ENCODE data around the gene SLC6A11. TPM values are rescaled to one million over a fixed set of nuclear protein-coding genes. Genes with fewer than 3 reads are reported as not detected.

Gene SLC6A11
- total and polyA plus RNA-seq, 9 of the 15 experiments (the other 6 are each of a cell fraction or from before 2014, with no cell fraction given): 0.04 TPM; not detected in 8

- TF ChIP-seq ADNP (tag; IDR thresholded peaks at IDR 0.05): no peak
Measured at GRCh38 chr3:10928407-10928960, 112.5 kb downstream of the SLC6A11 start (continued).

GRCh38 chr3:10928961-10929471 lies 113.0 kb downstream of the SLC6A11 start:
- Histone ChIP-seq H3K36me3 (ENCODE audit: control insufficient read depth, insufficient read depth, low read length) (no peaks in the 10 kb centered on the region), H3K9me1 (ENCODE audit: control insufficient read depth, insufficient read depth, low read length) (no peaks in the 10 kb centered on the region), H3K27me3 (ENCODE audit: control insufficient read depth in 2 of 2, insufficient read depth in 2 of 2, low read length in 2 of 2) (peaks cover 2 to 51% of the 10 kb centered on the region in 2 experiments; a peak in 2 of 5 replicates), H2AFZ (ENCODE audit: low read depth, low read length) (no peak overlapping the region), H3K4me2 (ENCODE audit: insufficient read depth, low read length) (no peak overlapping the region), H3K9ac (ENCODE audit: insufficient read depth in 1 of 2, low read depth in 2 of 2, low read length in 2 of 2) (no peak overlapping the region), H4K20me1 (replicated peaks; ENCODE audit: control insufficient read depth, insufficient read depth, low read length) (peaks cover 9% of the 10 kb centered on the region), H3K4me3 (no peak overlapping the region), H3K27ac (ENCODE audit: extremely low read depth, low read depth, low read length) (no peak overlapping the region), H3K4me1 (replicated peaks in 1 of 2; ENCODE audit: control insufficient read depth in 2 of 2, insufficient read depth in 2 of 2, low read length in 2 of 2) (no peaks in the 10 kb centered on the region; a peak in 1 of 5 replicates), H3K79me2 (ENCODE audit: control insufficient read depth, insufficient read depth, low read length) (no peaks in the 10 kb centered on the region), H3K9me3 (replicated peaks; ENCODE audit: control insufficient read depth, insufficient read depth, low read depth, low read length) (no peaks in the 10 kb centered on the region)
- CTCF ChIA-PET (ENCODE audit: low intra/inter-chr PET ratio): no interaction called here
- ATAC-seq: no peak
- no peak for FAIRE-seq
- in situ Hi-C loops (cut with MboI): no loop called here
- 3% methylated on average over 17 of the region's 17 CpGs for WGBS (ENCODE audit: insufficient coverage, low coverage, missing lambda C conversion rate)
- no TSS peak for BruUV-seq (replicated peaks)
- no peak for DNase-seq (ENCODE audit: extremely low read depth in 1 of 4, low spot score in 3 of 4)
- POLR2A ChIA-PET: no interaction called here
- intact Hi-C loops (cut with micrococcal nuclease): no loop called here
- no peak for TF ChIP-seq ZNF217 (CRISPR knock-in tag; IDR thresholded peaks at IDR 0.05)
- no peak for TF ChIP-seq CHAMP1 (IDR thresholded peaks at IDR 0.05)
- TF ChIP-seq ZC3H8 (IDR thresholded peaks at IDR 0.05): no peak
- TF ChIP-seq SNIP1 (IDR thresholded peaks at IDR 0.05; ENCODE audit: low read depth): no peak
- no peak for TF ChIP-seq MGA (IDR thresholded peaks at IDR 0.05)

Measured in K562 (cell line).